SK-N-MC (cell line): Measurements from ENCODE around the gene SIRT7.

Experiments used
- EZH2 ChIP-seq: fragments of 200-600 bp; sonication (generic); IDR thresholded peaks from one replicate; pipeline ENCODE4 v1.6.1; 2017; ENCODE audit warnings: antibody characterized with exemption
- FOXP2 ChIP-seq: optimal IDR thresholded peaks from 2 replicates; pipeline ENCODE3; 2011; ENCODE audit warnings: mild to moderate bottlenecking, moderate library complexity; ENCODE audit not compliant: insufficient read depth; ENCODE audit errors: extremely low read length, control extremely low read depth
- POLR2AphosphoS5 ChIP-seq: IDR thresholded peaks from 2 replicates; pipeline ENCODE4 v1.6.1; 2012; ENCODE audit warnings: mild to moderate bottlenecking, low read depth, low read length, borderline replicate concordance

DNA sequence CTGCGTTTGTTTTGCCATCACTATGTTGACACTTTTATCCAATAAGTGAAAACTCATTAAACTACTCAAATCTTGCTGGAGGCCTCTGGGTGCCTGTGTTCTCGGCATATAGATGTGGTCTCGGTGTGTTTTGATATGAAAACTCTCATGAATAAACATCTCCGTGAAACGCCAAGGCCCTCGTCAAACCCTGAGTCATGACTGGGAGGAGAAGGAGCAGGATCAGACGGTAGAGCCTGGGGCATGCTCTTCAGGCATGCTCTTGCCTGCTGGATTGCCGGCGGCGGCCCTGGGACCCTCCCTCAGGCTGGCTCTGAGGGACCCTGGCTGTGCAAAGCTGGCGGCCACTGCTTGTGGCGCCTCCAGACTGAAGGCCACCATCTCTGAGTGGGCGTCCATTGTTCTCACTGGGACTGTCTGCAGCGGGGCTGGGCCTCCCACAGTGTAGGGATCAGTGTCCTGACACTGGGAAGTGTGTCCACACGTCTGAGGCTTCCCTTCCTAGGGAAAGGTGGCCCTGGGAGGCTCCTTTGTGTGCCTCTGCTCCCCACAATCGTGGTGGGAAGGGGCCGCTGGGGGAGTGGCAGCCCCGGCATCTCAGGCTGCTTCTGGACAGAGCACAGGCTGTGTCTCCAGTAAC is 17.7 kb downstream of the SIRT7 start:
- TF ChIP-seq POLR2AphosphoS5 = no peak; the same call in 1 of the 2 replicates
- no peak for TF ChIP-seq EZH2
- TF ChIP-seq FOXP2 = no peak
